NT2/D1 (cell line): ENCODE measurements around the gene SMC1B.
"Not testable (repeated sequence)": the region's sequence is repeated elsewhere in the genome, so short reads cannot be mapped to it uniquely, and the experiment has no call there.

Experiments used
- YY1 ChIP-seq: IDR thresholded peaks from 2 replicates; pipeline ENCODE4 v1.6.1; 2011; ENCODE audit not compliant: insufficient read length, insufficient read depth
- ZNF274 ChIP-seq: IDR thresholded peaks from 2 replicates; pipeline ENCODE4 v1.6.1; 2011; ENCODE audit warnings: mild to moderate bottlenecking, low read depth, low read length

DNA sequence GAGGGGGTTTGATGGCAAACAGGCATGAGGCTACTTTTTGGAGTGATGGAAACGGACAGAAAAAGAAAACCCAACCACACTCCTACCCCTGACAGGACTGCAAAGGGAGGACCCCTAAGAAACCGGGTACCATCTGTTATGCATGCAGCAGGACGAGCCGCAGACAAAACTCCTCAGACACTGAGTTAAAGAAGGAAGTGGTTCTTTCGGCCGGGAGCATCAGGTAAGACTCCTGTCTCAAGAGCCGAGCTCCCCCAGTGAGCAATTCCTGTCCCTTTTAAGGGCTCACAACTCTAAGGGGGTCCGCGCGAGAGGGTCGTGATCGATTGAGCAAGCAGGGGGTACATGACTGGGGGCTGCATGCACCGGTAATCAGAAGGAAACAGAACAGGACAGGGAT, 27.3 kb upstream of the SMC1B start:
- TF ChIP-seq YY1, ZNF274: not testable (repeated sequence)
